K562 (cell line): ENCODE measurements around the gene ANKRD34A. TPM values are rescaled to one million over a fixed set of nuclear protein-coding genes. Genes with fewer than 3 reads are reported as not detected.

ENCODE experiments used
- ATAC-seq: fragments of 200-7000 bp; cut with Tn5 transposase; 3 replicates; pipeline ENCODE4 v1.9.1; 2020; ENCODE audit warnings: moderate library complexity
- BruUV-seq: library from RNA; stranded (reverse); fragments of 400-500 nt; replicated peaks from 2 replicates; lab custom pipeline; 2021; lab: Mats Ljungman, UMichigan
- CTCF ChIA-PET: fragments of 300-600 bp; formaldehyde crosslinking; extraction: SDS; loops from one replicate; lab custom pipeline; 2021; ENCODE audit warnings: low intra/inter-chr PET ratio; lab: Yijun Ruan, JAX
- POLR2A ChIA-PET: fragments of 300-600, 350-650 bp; sonication (Branson Sonifier 250); formaldehyde crosslinking; extraction: SDS; loops from one replicate; lab custom pipeline; 2021; ENCODE audit warnings: antibody characterized with exemption, inconsistent platforms; lab: Yijun Ruan, JAX
- DNase-seq, 4 experiments: peaks; one replicate each; pipeline versions ENCODE4 v3.0.0 to v3.0.0-alpha.2; 2011 to 2018; ENCODE audit warnings: low spot score in 3 of 4, mixed read lengths in 3 of 4; ENCODE audit errors: extremely low read depth in 1 of 4
- FAIRE-seq: peaks from 2 replicates; lab custom pipeline; 2011; peaks lifted over from hg19 to GRCh38; lab: Jason Lieb, UNC
- H2AFZ ChIP-seq: 2 replicates; pipeline ENCODE4 v1.6.0; 2011; ENCODE audit warnings: low read depth, low read length, control low read depth, inconsistent platforms
- H3K27ac ChIP-seq: fragments of 200-600 bp; 3 replicates; pipeline ENCODE4 v1.8.0; 2011; ENCODE audit warnings: low read depth, mild to moderate bottlenecking, control low read depth, inconsistent platforms, low read length, moderate library complexity, mixed read lengths; ENCODE audit errors: extremely low read depth
- H3K27me3 ChIP-seq, 2 experiments: fragments of 300-600 bp in 1 of 2; 2 replicates in 1 of 2; 3 replicates in 1 of 2; pipeline versions ENCODE4 v1.6.0 to v1.8.0; 2011; ENCODE audit warnings: inconsistent platforms in 2 of 2, low read length in 2 of 2, mild to moderate bottlenecking in 1 of 2, mixed read lengths in 1 of 2, moderate library complexity in 1 of 2; ENCODE audit not compliant: control insufficient read depth in 2 of 2, insufficient read depth in 2 of 2
- H3K36me3 ChIP-seq: fragments of 300-600 bp; 3 replicates; pipeline ENCODE4 v1.8.0; 2011; ENCODE audit warnings: mild to moderate bottlenecking, low read length, inconsistent platforms; ENCODE audit not compliant: control insufficient read depth, insufficient read depth
- H3K4me1 ChIP-seq, 2 experiments: fragments of 200-600 bp in 1 of 2; replicated peaks in 1 of 2; 2 replicates in 1 of 2; 3 replicates in 1 of 2; pipeline versions ENCODE4 v1.5.1 to v1.8.0; 2011; ENCODE audit warnings: inconsistent platforms in 2 of 2, low read length in 2 of 2, mild to moderate bottlenecking in 1 of 2, mixed read lengths in 1 of 2, moderate library complexity in 1 of 2; ENCODE audit not compliant: control insufficient read depth in 2 of 2, insufficient read depth in 2 of 2
- H3K4me2 ChIP-seq: 2 replicates; pipeline ENCODE4 v1.6.1; 2011; ENCODE audit warnings: low read length, control low read depth, inconsistent platforms, mixed read lengths; ENCODE audit not compliant: insufficient read depth
- H3K4me3 ChIP-seq: fragments of 200-600 bp; sonication (generic), shearing (Covaris generic); 2 replicates; pipeline ENCODE4 v1.5.1; 2016; ENCODE audit warnings: control low read depth, inconsistent platforms
- H3K79me2 ChIP-seq: fragments of 200-600 bp; 3 replicates; pipeline ENCODE4 v1.8.0; 2011; ENCODE audit warnings: low read length, inconsistent platforms; ENCODE audit not compliant: control insufficient read depth, insufficient read depth
- H3K9ac ChIP-seq, 2 experiments: 2 replicates each; pipeline versions ENCODE4 v1.6.0 to v1.6.1; 2011; ENCODE audit warnings: low read depth in 2 of 2, low read length in 2 of 2, control low read depth in 1 of 2, inconsistent platforms in 1 of 2, mild to moderate bottlenecking in 1 of 2, mixed read lengths in 1 of 2; ENCODE audit not compliant: insufficient read depth in 1 of 2
- H3K9me1 ChIP-seq: one replicate; pipeline ENCODE4 v1.6.0; 2011; ENCODE audit warnings: inconsistent platforms, mild to moderate bottlenecking, low read length, moderate library complexity; ENCODE audit not compliant: control insufficient read depth, insufficient read depth
- H3K9me3 ChIP-seq: replicated peaks from 2 replicates; pipeline ENCODE4 v1.5.1; 2011; ENCODE audit warnings: low read depth, low read length, inconsistent platforms; ENCODE audit not compliant: control insufficient read depth, insufficient read depth
- H4K20me1 ChIP-seq: replicated peaks from 2 replicates; pipeline ENCODE4 v1.6.1; 2011; ENCODE audit warnings: low read length, inconsistent platforms, mixed read lengths; ENCODE audit not compliant: control insufficient read depth, insufficient read depth
- AFF1 ChIP-seq, 2 experiments: fragments of 450-650 bp; IDR thresholded peaks; 2 replicates each; pipeline ENCODE4 v1.6.1; 2018; ENCODE audit warnings: mild to moderate bottlenecking in 2 of 2, low read depth in 1 of 2; ENCODE audit not compliant: partially characterized antibody in 2 of 2
- ATF2 ChIP-seq: sonication (generic); formaldehyde crosslinking; IDR thresholded peaks from 2 replicates; pipeline ENCODE4 v1.8.1; 2022; ENCODE audit warnings: missing genetic modification reagents
- BCL6 ChIP-seq: fragments of 250-450 bp; sonication (Bioruptor Pico); IDR thresholded peaks from 2 replicates; pipeline ENCODE4 v1.4.0; 2020
- BMI1 ChIP-seq: fragments of 150-350 bp; IDR thresholded peaks from 2 replicates; pipeline ENCODE4 v1.6.1; 2014; ENCODE audit warnings: low read length
- ETS1 ChIP-seq: conservative IDR thresholded peaks from 2 replicates; pipeline ENCODE4 v1.6.1; 2011; ENCODE audit warnings: low read depth, mild to moderate bottlenecking, low read length; ENCODE audit not compliant: control insufficient read depth
- ID3 ChIP-seq, 2 experiments: fragments of 250-450 bp in 1 of 2; fragments of 450-650 bp in 1 of 2; sonication (Bioruptor Pico) in 1 of 2; IDR thresholded peaks; 2 replicates each; pipeline versions ENCODE4 v1.6.1 to v1.8.0; 2016 to 2021; ENCODE audit warnings: mild to moderate bottlenecking in 2 of 2, moderate library complexity in 2 of 2, missing compliant biosample characterization in 1 of 2, missing genetic modification characterization in 1 of 2
- MTA1 ChIP-seq: fragments of 450-650 bp; IDR thresholded peaks from 2 replicates; pipeline ENCODE4 v1.6.1; 2017; ENCODE audit warnings: borderline replicate concordance
- MYNN ChIP-seq, 2 experiments: sonication (generic); formaldehyde crosslinking in 1 of 2; IDR thresholded peaks; 2 replicates each; pipeline versions ENCODE4 v1.5.0 to v1.6.1; 2016 to 2020; ENCODE audit warnings: antibody characterized with exemption in 1 of 2, missing genetic modification reagents in 1 of 2
- NEUROD1 ChIP-seq: fragments of 150-350 bp; IDR thresholded peaks from 2 replicates; pipeline ENCODE4 v1.6.1; 2014; ENCODE audit warnings: borderline replicate concordance, low read length, low read depth; ENCODE audit not compliant: partially characterized antibody
- PURB ChIP-seq: sonication (generic); formaldehyde crosslinking; IDR thresholded peaks from 2 replicates; pipeline ENCODE4 v1.9.0; 2021; ENCODE audit warnings: low read depth, mild to moderate bottlenecking, missing genetic modification reagents
- TAF7 ChIP-seq: fragments of 450-650 bp; IDR thresholded peaks from 2 replicates; pipeline ENCODE4 v1.6.1; 2016; ENCODE audit warnings: missing genetic modification characterization, missing compliant biosample characterization
- ZBTB8A ChIP-seq: fragments of 450-650 bp; IDR thresholded peaks from 2 replicates; pipeline ENCODE4 v1.6.1; 2018; ENCODE audit warnings: mild to moderate bottlenecking, moderate library complexity; ENCODE audit not compliant: partially characterized antibody
- ZNF41 ChIP-seq: fragments of 250-450 bp; sonication (Bioruptor Pico); conservative IDR thresholded peaks from 2 replicates; pipeline ENCODE4 v1.4.0; 2020; ENCODE audit warnings: mild to moderate bottlenecking
- ZNF444 ChIP-seq: fragments of 250-450 bp; sonication (Bioruptor Pico); IDR thresholded peaks from 2 replicates; pipeline ENCODE4 v1.4.0; 2020; ENCODE audit warnings: mild to moderate bottlenecking, moderate library complexity
- WGBS: fragments of 100-300 bp; shearing (Covaris generic); methylation state at CpG from one replicate; pipeline ENCODE4 v1.1.6; 2016; ENCODE audit warnings: low coverage, mixed read lengths; ENCODE audit not compliant: insufficient coverage; ENCODE audit errors: missing lambda C conversion rate; 5-methylcytosine and 5-hydroxymethylcytosine counted together
- in situ Hi-C: fragments of 300-500 bp; cut with MboI; formaldehyde crosslinking; loops from 4 replicates; pipeline ENCODE4 v1.15.0; 2018; ENCODE audit warnings: inconsistent platforms, mixed read lengths
- intact Hi-C: fragments of 100-400 bp; cut with micrococcal nuclease; formaldehyde crosslinking; loops from 2 replicates; pipeline ENCODE4 v1.14.2; 2022
- polyA plus RNA-seq, 8 experiments: library from polyadenylated mRNA; depleted of rRNA in 4 of 8; stranded (reverse) in 5 of 8; unstranded in 3 of 8; fragments of >200 nt; fragmentation: Nextera tagmentation in 2 of 8; fragmentation: Illumina TruSeq in 1 of 8; extraction: Ambion mirVana in 2 of 8; extraction: Trizol in 1 of 8; gene quantifications; 2 replicates each; pipeline versions ENCODE4 v1.2.1 to v1.2.3, GENCODE V29; 2011 to 2014; ENCODE audit warnings: inconsistent platforms in 1 of 8, missing spikeins in 1 of 8
- total RNA-seq, 7 experiments: library from RNA; depleted of rRNA in 6 of 7; stranded (reverse); fragments of >200 nt in 6 of 7; fragmentation: Illumina TruSeq in 2 of 7; extraction: Trizol in 2 of 7; gene quantifications; 2 replicates each; pipeline versions ENCODE4 v1.2.1 to v1.2.3, GENCODE V29; 2011 to 2021; ENCODE audit warnings: low replicate concordance in 1 of 7

The ANKRD34A gene
- total and polyA plus RNA-seq, 9 of the 15 experiments (the other 6 are each of a cell fraction or from before 2014, with no cell fraction given), result 0.06 to 1.6 (median 0.43) TPM

- DNase-seq (peak in 3 of 4 experiments; percentile 36 to 66 (median 39)), ATAC-seq (peak; percentile 16), FAIRE-seq (no peak)
- Histone ChIP-seq H3K4me2 (peak overlapping the region; percentile 97), H3K36me3 (peaks cover 44% of the 10 kb centered on the region), H3K4me1 (peaks cover 14 to 31% of the 10 kb centered on the region in 2 experiments; a peak in 3 of 5 replicates), H3K79me2 (peaks cover 71% of the 10 kb centered on the region), H3K27ac (peak overlapping the region; percentile 99), H3K27me3 (no peaks in the 10 kb centered on the region), H3K9ac (peak overlapping the region; percentile 94 to 100), H3K9me1 (peaks cover 3% of the 10 kb centered on the region), H3K4me3 (peak overlapping the region; percentile 85), H3K9me3 (no peaks in the 10 kb centered on the region), H2AFZ (no peak overlapping the region), H4K20me1 (peaks cover 44% of the 10 kb centered on the region)
- BruUV-seq, result no TSS peak
- WGBS, result under 1% methylated on average over 13 of the region's 13 CpGs
- CTCF ChIA-PET, result interaction anchor here (1.4 kb wide), 1 partner anchor 12 kb away, joined by 4 read pairs; no protein-coding TSS in a partner anchor
- intact Hi-C loops (loop anchor here (1.0 kb wide), 2 partner anchors 11 to 17 kb away; no protein-coding TSS in a partner anchor), in situ Hi-C loops (no loop called here)
- POLR2A ChIA-PET, result interaction anchor here (0.7 to 14.0 kb wide), 13 partner anchors 11 to 89 kb away, joined by 3 to 320 read pairs (median 6); partner anchors contain the start of genes ANKRD34A, HJV, LIX1L and POLR3GL
- TF ChIP-seq ZBTB8A, result no peak
- TF ChIP-seq ZNF41 (CRISPR knock-in tag), result no peak
- TF ChIP-seq MYNN (IDR thresholded peaks at IDR 0.05), result no peak
- TF ChIP-seq MYNN (CRISPR knock-in tag; IDR thresholded peaks at IDR 0.05), result no peak
- TF ChIP-seq ZNF444 (CRISPR knock-in tag), result 0 out of 2 replicates have a peak, but pooled peaks have one; percentile 3
- peak; percentile 91 to 99 for TF ChIP-seq AFF1 (IDR thresholded peaks at IDR 0.05; ENCODE audit: low read depth in 1 of 2, partially characterized antibody in 2 of 2)
- TF ChIP-seq PURB (CRISPR knock-in tag), result no peak
- 0 out of 2 replicates have a peak, but pooled peaks have one; percentile 6 for TF ChIP-seq ID3 (CRISPR knock-in tag; IDR thresholded peaks at IDR 0.05)
- no peak for TF ChIP-seq ID3 (tag; IDR thresholded peaks at IDR 0.05)
- TF ChIP-seq ATF2 (CRISPR knock-in tag), result no peak
- no peak for TF ChIP-seq BCL6 (CRISPR knock-in tag)
- TF ChIP-seq NEUROD1, result no peak
- TF ChIP-seq MTA1, result 0 out of 2 replicates have a peak, but pooled peaks have one; percentile 16
- TF ChIP-seq BMI1, result no peak
- TF ChIP-seq ETS1, result peak; percentile 50; the same call in 1 of the 2 replicates
- no peak for TF ChIP-seq TAF7 (tag)
Observed at GRCh38 chr1:145995964-145996432, 31.6 kb upstream of the ANKRD34A start.
